Kidney (tissue), 14 donors: ENCODE results near the gene HOXA13. TPM values are rescaled to one million over a fixed set of nuclear protein-coding genes. Genes with fewer than 3 reads are reported as not detected.

ENCODE experiments used
- DNase-seq, 5 donors: peaks; one replicate each; pipeline ENCODE4 v3.0.0-alpha.2; 2013 to 2020
- FAIRE-seq: peaks from 2 replicates; lab custom pipeline; 2012; peaks lifted over from hg19 to GRCh38; lab: Jason Lieb, UNC
- H3K27ac ChIP-seq, 2 donors: one replicate each; pipeline ENCODE4 v1.7.0; 2013; ENCODE audit warnings: low read depth in 2 of 2, low read length in 2 of 2, inconsistent platforms in 1 of 2
- H3K27me3 ChIP-seq: one replicate; pipeline ENCODE4 v1.7.1; 2013; ENCODE audit warnings: low read length, inconsistent platforms; ENCODE audit not compliant: control insufficient read depth, insufficient read depth
- H3K36me3 ChIP-seq, 3 donors: one replicate each; pipeline versions ENCODE4 v1.7.0 to v1.7.1; 2013; ENCODE audit warnings: low read length in 3 of 3, control low read depth in 1 of 3, inconsistent platforms in 1 of 3; ENCODE audit not compliant: insufficient read depth in 3 of 3, control insufficient read depth in 2 of 3
- H3K4me1 ChIP-seq, 3 donors: one replicate each; pipeline versions ENCODE4 v1.7.0 to v1.7.1; 2013; ENCODE audit warnings: low read length in 3 of 3, inconsistent platforms in 1 of 3, low read depth in 1 of 3; ENCODE audit not compliant: control insufficient read depth in 2 of 3, insufficient read depth in 2 of 3
- H3K4me3 ChIP-seq, 3 donors: one replicate each; pipeline versions ENCODE4 v1.7.0 to v1.8.1; 2013; ENCODE audit warnings: low read length in 3 of 3, control low read depth in 1 of 3, inconsistent platforms in 1 of 3
- H3K9ac ChIP-seq, 3 donors: one replicate each; pipeline versions ENCODE4 v1.7.0 to v1.7.1; 2013; ENCODE audit warnings: low read length in 3 of 3, control low read depth in 1 of 3, inconsistent platforms in 1 of 3
- H3K9me3 ChIP-seq, 3 donors: one replicate each; pipeline versions ENCODE4 v1.7.0 to v1.7.1; 2013; ENCODE audit warnings: low read length in 3 of 3, control low read depth in 1 of 3, inconsistent platforms in 1 of 3; ENCODE audit not compliant: control insufficient read depth in 2 of 3, insufficient read depth in 1 of 3
- intact Hi-C: fragments of 100-400 bp; cut with DNase I; formaldehyde crosslinking; loops from one replicate; pipeline ENCODE4 v1.11.1; 2022
- polyA plus RNA-seq: library from polyadenylated mRNA; stranded (reverse); fragments of 350-450 nt; fragmentation: Illumina TruSeq; extraction: RNeasy Lipid Tissue Mini Kit (QIAGEN cat#74804); gene quantifications from one replicate; pipeline ENCODE4 v1.2.3, GENCODE V29; 2014; ENCODE audit warnings: low read depth, low replicate concordance; ENCODE audit not compliant: insufficient read depth
- total RNA-seq: library from RNA; stranded (reverse); fragmentation: NEBNext Ultra II Directional; extraction: Animal tissue kit (Norgen Biotek cat#: 25700); gene quantifications from one replicate; pipeline ENCODE4 v1.2.1, GENCODE V29; 2021
- TF ChIP-seq, protein P1 (sequence below): IDR thresholded peaks from 3 replicates; pipeline ENCODE4 v1.5.1; 2012; ENCODE audit warnings: mild to moderate bottlenecking, moderate library complexity, borderline replicate concordance; ENCODE audit not compliant: insufficient read depth; ENCODE audit errors: extremely low read depth
- donor health status: control.
- donor health status: control.
- donor health status: control.
- donor health status: control.
- donor health status: control.
- donor health status: DM: yes; HTN: yes; CAD: no.
- donor health status: Normal renal cell carcinoma (clear cell type).

HOXA13 gene
- total and polyA plus RNA-seq, 2 donors from 2014 or later: 0.17 to 0.44 TPM

DNA sequence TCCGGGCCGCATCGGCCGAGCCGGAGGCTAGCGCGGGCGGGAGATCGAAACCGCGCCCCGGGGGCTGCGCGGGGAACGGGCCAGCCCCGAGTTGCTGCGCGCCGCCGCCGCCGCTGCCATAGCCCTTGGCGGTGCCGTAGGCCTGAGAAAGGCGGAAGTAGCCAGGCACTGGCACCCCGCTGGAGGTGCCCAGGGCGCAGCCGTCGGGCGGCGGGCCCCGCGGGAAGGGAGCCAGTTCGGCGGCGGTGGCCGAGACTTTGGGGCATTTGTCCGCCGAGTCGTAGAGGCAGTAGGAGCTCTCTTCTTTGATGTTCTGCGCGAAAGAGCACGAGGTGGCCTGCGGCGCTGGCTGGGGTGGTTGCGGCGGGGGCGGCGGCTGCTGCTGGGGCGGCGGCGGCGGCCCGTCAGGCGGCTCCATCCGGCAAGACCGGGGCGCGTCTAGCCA lies 26.4 kb downstream of the HOXA13 start:
- H3K36me3 ChIP-seq: no peaks in the 10 kb centered on the region
- FAIRE-seq: no peak
- intact Hi-C loops: loop anchor here (10.0 kb wide), 1 partner anchor 1319 kb away; no protein-coding TSS in a partner anchor

DNA sequence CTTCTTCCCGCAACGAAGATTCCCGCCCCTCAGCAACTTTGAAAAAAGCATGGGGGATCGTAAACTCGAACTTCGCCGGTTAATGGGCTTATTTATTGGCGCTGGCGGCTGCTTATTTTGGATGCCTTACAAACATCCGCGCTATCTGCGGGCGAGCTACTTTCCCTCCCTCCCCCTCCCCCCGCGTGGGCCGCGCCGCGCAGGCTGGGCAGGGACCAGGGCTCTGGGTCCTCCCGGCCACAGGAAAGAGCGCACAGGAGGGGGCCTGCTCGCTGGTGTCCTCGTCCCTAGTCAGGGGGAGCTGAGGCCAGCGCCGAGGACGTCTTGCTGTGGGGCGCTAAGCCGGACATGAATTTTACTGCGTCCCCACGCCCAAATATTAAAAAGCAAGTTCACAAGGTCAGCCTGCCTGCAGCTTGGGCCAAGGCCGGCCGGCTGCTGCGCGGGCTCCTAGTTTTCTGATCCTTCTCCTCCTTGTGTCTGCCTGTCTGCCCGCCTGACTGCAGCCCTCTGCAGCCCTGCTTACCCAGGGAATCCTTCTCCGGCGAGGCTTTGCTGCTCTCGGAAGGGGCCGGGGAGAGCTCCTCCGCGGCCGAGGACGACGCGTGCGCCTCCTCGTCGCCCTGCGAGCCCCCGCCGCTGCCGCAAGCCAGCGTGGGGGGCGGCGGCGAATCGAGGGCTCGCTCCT lies 26.9 kb downstream of the HOXA13 start:
- DNase-seq (peak; percentile 89 to 98 (median 91)), FAIRE-seq (no peak)
- TF ChIP-seq, protein P1, sequence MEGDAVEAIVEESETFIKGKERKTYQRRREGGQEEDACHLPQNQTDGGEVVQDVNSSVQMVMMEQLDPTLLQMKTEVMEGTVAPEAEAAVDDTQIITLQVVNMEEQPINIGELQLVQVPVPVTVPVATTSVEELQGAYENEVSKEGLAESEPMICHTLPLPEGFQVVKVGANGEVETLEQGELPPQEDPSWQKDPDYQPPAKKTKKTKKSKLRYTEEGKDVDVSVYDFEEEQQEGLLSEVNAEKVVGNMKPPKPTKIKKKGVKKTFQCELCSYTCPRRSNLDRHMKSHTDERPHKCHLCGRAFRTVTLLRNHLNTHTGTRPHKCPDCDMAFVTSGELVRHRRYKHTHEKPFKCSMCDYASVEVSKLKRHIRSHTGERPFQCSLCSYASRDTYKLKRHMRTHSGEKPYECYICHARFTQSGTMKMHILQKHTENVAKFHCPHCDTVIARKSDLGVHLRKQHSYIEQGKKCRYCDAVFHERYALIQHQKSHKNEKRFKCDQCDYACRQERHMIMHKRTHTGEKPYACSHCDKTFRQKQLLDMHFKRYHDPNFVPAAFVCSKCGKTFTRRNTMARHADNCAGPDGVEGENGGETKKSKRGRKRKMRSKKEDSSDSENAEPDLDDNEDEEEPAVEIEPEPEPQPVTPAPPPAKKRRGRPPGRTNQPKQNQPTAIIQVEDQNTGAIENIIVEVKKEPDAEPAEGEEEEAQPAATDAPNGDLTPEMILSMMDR: no peak
- H3K27ac ChIP-seq: peak overlapping the region; percentile 84 to 90
- H3K36me3 ChIP-seq: no peaks in the 10 kb centered on the region
- H3K9ac ChIP-seq: peak overlapping the region; percentile 29 to 95 (median 72)
- H3K27me3 ChIP-seq: no peaks in the 10 kb centered on the region
- no peaks in the 10 kb centered on the region for H3K4me1 ChIP-seq
- intact Hi-C loops: loop anchor here (10.0 kb wide), 1 partner anchor 1318 kb away; no protein-coding TSS in a partner anchor
- H3K4me3 ChIP-seq: peak overlapping the region; percentile 62 to 86 (median 78)
- no peaks in the 10 kb centered on the region for H3K9me3 ChIP-seq

More for the DNA sequence above, 26.4 kb downstream of the HOXA13 start:
- H3K9me3 ChIP-seq: no peaks in the 10 kb centered on the region
- H3K27me3 ChIP-seq: no peaks in the 10 kb centered on the region
- H3K9ac ChIP-seq: peak overlapping the region in 2 of 3 donors; percentile 29 to 95
- DNase-seq: peak in 3 of 5 donors; percentile 21 to 79 (median 42)
- no peaks in the 10 kb centered on the region for H3K4me1 ChIP-seq
- peak overlapping the region; percentile 84 to 90 for H3K27ac ChIP-seq
- TF ChIP-seq, protein P1: no peak
- H3K4me3 ChIP-seq: peak overlapping the region; percentile 36 to 86 (median 43)

GRCh38 chr7:27172315-27172774 lies 27.5 kb downstream of the HOXA13 start:
- peak overlapping the region; percentile 84 to 90 for H3K27ac ChIP-seq
- H3K4me1 ChIP-seq: no peaks in the 10 kb centered on the region
- intact Hi-C loops: loop anchor here (10.0 kb wide), 1 partner anchor 1318 kb away; no protein-coding TSS in a partner anchor
- H3K27me3 ChIP-seq: no peaks in the 10 kb centered on the region
- H3K9ac ChIP-seq: peak overlapping the region; percentile 12 to 95 (median 72)
- TF ChIP-seq, protein P1: no peak
- DNase-seq: peak in 1 of 5 donors; percentile 80
- H3K4me3 ChIP-seq: peak overlapping the region; percentile 62 to 86 (median 78)
- H3K9me3 ChIP-seq: no peaks in the 10 kb centered on the region
- no peak for FAIRE-seq
- H3K36me3 ChIP-seq: no peaks in the 10 kb centered on the region
